HK-2 (cell line): ENCODE results near the gene FADS3.

Source experiments
- DNase-seq: peaks from one replicate; pipeline ENCODE4 v3.0.0-alpha.2; 2018; ENCODE audit not compliant: unreplicated experiment

FADS3 gene

GRCh38 chr11:61855939-61856680 lies 35.2 kb downstream of the FADS3 start:
- no peak for DNase-seq

- no peak for DNase-seq
Measured at GRCh38 chr11:61854966-61855714, 36.2 kb downstream of the FADS3 start.

GRCh38 chr11:61854206-61854895 lies 37.0 kb downstream of the FADS3 start:
- no peak for DNase-seq

- DNase-seq: no peak
Measured at GRCh38 chr11:61853698-61854169, 37.6 kb downstream of the FADS3 start.

GRCh38 chr11:61851900-61852295 lies 39.4 kb downstream of the FADS3 start:
- no peak for DNase-seq

- no peak for DNase-seq
Measured at GRCh38 chr11:61851113-61851899, 40.0 kb downstream of the FADS3 start.

- no peak for DNase-seq
Measured at GRCh38 chr11:61850687-61851086, 40.7 kb downstream of the FADS3 start.

- DNase-seq: no peak
Measured at GRCh38 chr11:61848631-61849030, 42.7 kb downstream of the FADS3 start.

- no peak for DNase-seq
Measured at GRCh38 chr11:61847914-61848581, 43.3 kb downstream of the FADS3 start.

GRCh38 chr11:61846362-61847020 lies 44.9 kb downstream of the FADS3 start:
- no peak for DNase-seq

- no peak for DNase-seq
Measured at GRCh38 chr11:61844909-61845565, 46.3 kb downstream of the FADS3 start.

- no peak for DNase-seq
Measured at GRCh38 chr11:61842528-61842820, 48.9 kb downstream of the FADS3 start.

GRCh38 chr11:61841636-61842527 lies 49.5 kb downstream of the FADS3 start:
- no peak for DNase-seq

- DNase-seq: no peak
Measured at GRCh38 chr11:61840371-61840770, 51.0 kb downstream of the FADS3 start.

- DNase-seq: no peak
Measured at GRCh38 chr11:61839742-61840141, 51.6 kb downstream of the FADS3 start.

GRCh38 chr11:61838921-61839320 lies 52.4 kb downstream of the FADS3 start:
- no peak for DNase-seq

GRCh38 chr11:61838501-61838900 lies 52.8 kb downstream of the FADS3 start:
- no peak for DNase-seq

GRCh38 chr11:61837411-61838005 lies 53.8 kb downstream of the FADS3 start:
- DNase-seq: no peak

- DNase-seq: no peak
Measured at GRCh38 chr11:61836193-61836592, 55.2 kb downstream of the FADS3 start.
